ENCODE measurements around the gene MYH15.

DNA sequence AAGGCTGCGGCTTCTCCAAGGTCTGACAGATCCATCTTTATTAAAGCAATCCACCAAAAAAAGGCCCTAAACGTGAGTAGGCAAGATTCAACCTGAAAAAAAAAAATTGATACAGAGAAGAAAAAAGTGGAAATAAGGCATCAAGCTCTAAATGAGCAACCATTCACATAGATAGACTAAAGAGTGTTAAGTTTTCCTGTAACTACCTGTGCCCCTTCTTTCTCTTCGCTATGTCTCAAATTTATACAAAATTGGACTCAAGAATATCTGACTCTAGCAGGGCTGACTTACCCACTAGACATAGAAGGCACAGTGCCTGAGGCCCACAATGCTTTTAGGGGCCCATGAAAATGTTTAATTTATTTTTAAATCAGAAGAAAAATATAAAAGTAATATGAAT, at the start of gene MYH15:
- TF ChIP-seq POLR2AphosphoS5 (IDR thresholded peaks at IDR 0.05) (no peak), POLR2A (IDR thresholded peaks at IDR 0.05) (no peak)

All from breast epithelium (tissue), 3 donors.